OCI-LY7 (cell line): ENCODE measurements around the gene ANKRD13B. TPM values are rescaled to one million over a fixed set of nuclear protein-coding genes. Genes with fewer than 3 reads are reported as not detected.

Experiments
- BruUV-seq: library from RNA; stranded (reverse); fragments of 400-500 nt; replicated peaks from 2 replicates; lab custom pipeline; 2021; lab: Mats Ljungman, UMichigan
- CTCF ChIA-PET: fragments of 300-600 bp; sonication (Branson Sonifier 250); formaldehyde crosslinking; loops from one replicate; lab custom pipeline; 2022; ENCODE audit warnings: antibody characterized with exemption; ENCODE audit not compliant: unreplicated experiment; lab: Charles Lee
- POLR2A ChIA-PET: fragments of 300-600 bp; sonication (Branson Sonifier 250); formaldehyde crosslinking; loops from one replicate; lab custom pipeline; 2022; ENCODE audit warnings: antibody characterized with exemption; lab: Charles Lee
- DNase-seq: peaks from one replicate; pipeline ENCODE4 v3.0.0-alpha.2; 2015; ENCODE audit warnings: low spot score
- H2AFZ ChIP-seq: fragments of 200-600 bp; sonication (generic), shearing (Covaris generic); 2 replicates; pipeline ENCODE4 v1.6.1; 2014; ENCODE audit warnings: mild to moderate bottlenecking, antibody characterized with exemption, low read length, moderate library complexity
- H3K27ac ChIP-seq: fragments of 200-600 bp; sonication (generic); 2 replicates; pipeline ENCODE4 v1.5.1; 2014; ENCODE audit warnings: mixed run types, low read depth, mild to moderate bottlenecking, moderate library complexity, low read length, inconsistent platforms; ENCODE audit not compliant: poor library complexity, severe bottlenecking
- H3K36me3 ChIP-seq: fragments of 200-600 bp; sonication (generic); 2 replicates; pipeline ENCODE4 v1.6.1; 2014; ENCODE audit warnings: mild to moderate bottlenecking, antibody characterized with exemption, low read length, moderate library complexity, mixed read lengths; ENCODE audit not compliant: insufficient read depth
- H3K4me1 ChIP-seq: fragments of 200-600 bp; sonication (generic); 2 replicates; pipeline ENCODE4 v1.5.1; 2014; ENCODE audit warnings: mild to moderate bottlenecking, low read length; ENCODE audit not compliant: insufficient read depth, poor library complexity, severe bottlenecking
- H3K4me2 ChIP-seq: fragments of 200-600 bp; sonication (generic); 2 replicates; pipeline ENCODE4 v1.6.1; 2014; ENCODE audit warnings: mild to moderate bottlenecking, low read length
- H3K4me3 ChIP-seq: fragments of 200-600 bp; sonication (generic); 2 replicates; pipeline ENCODE4 v1.5.1; 2014; ENCODE audit warnings: mild to moderate bottlenecking, low read depth, low read length; ENCODE audit not compliant: poor library complexity, severe bottlenecking
- H3K79me2 ChIP-seq: fragments of 200-600 bp; sonication (generic); 2 replicates; pipeline ENCODE4 v1.6.1; 2016; ENCODE audit warnings: low read depth, mild to moderate bottlenecking, low read length, moderate library complexity, mixed read lengths; ENCODE audit not compliant: insufficient read depth
- H3K9me2 ChIP-seq: fragments of 200-600 bp; sonication (generic); 2 replicates; pipeline ENCODE4 v1.6.1; 2016; ENCODE audit warnings: mild to moderate bottlenecking, low read length, mixed read lengths; ENCODE audit not compliant: insufficient read depth
- H3K9me3 ChIP-seq: fragments of 200-600 bp; sonication (generic); 2 replicates; pipeline ENCODE4 v1.6.1; 2014; ENCODE audit warnings: mild to moderate bottlenecking, mixed run types, low read length, mixed read lengths
- H4K20me1 ChIP-seq: fragments of 200-600 bp; sonication (generic); 2 replicates; pipeline ENCODE4 v1.6.1; 2014; ENCODE audit warnings: mild to moderate bottlenecking, antibody characterized with exemption, low read length, moderate library complexity, mixed read lengths; ENCODE audit not compliant: insufficient read depth
- CTCF ChIP-seq: fragments of 200-600 bp; sonication (generic); conservative IDR thresholded peaks from 2 replicates; pipeline ENCODE4 v1.5.1; 2014; ENCODE audit warnings: mild to moderate bottlenecking, antibody characterized with exemption, low read length, moderate library complexity, mixed read lengths
- EZH2phosphoT487 ChIP-seq: fragments of 200-600 bp; sonication (generic); IDR thresholded peaks from 2 replicates; pipeline ENCODE4 v1.6.1; 2018; ENCODE audit warnings: low read depth, borderline replicate concordance, mild to moderate bottlenecking, mixed run types, antibody characterized with exemption, low read length, moderate library complexity, mixed read lengths
- intact Hi-C: fragments of 100-400 bp; cut with micrococcal nuclease; formaldehyde crosslinking; loops from one replicate; pipeline ENCODE4 v1.10.0; 2022; ENCODE audit not compliant: unreplicated experiment
- total RNA-seq, 2 experiments: library from RNA; depleted of rRNA in 1 of 2; stranded (reverse); fragments of >200 nt in 1 of 2; shearing (Covaris generic) in 1 of 2; gene quantifications; 2 replicates each; pipeline ENCODE4 v1.2.3, GENCODE V29; 2014 to 2022

ANKRD13B gene
- total RNA-seq, 2 experiments from 2014 or later, result 22.8 to 30.5 TPM

- BruUV-seq, result no TSS peak
- Histone ChIP-seq H3K27ac (peak overlapping the region; percentile 68), H2AFZ (peak overlapping the region; percentile 71; the same call in 1 of the 2 replicates), H3K4me2 (peak overlapping the region; percentile 98), H3K79me2 (no peaks in the 10 kb centered on the region), H3K9me3 (no peaks in the 10 kb centered on the region), H3K9me2 (no peaks in the 10 kb centered on the region), H4K20me1 (no peaks in the 10 kb centered on the region), H3K36me3 (no peaks in the 10 kb centered on the region), H3K4me3 (peak overlapping the region; percentile 72), H3K4me1 (peaks cover 32% of the 10 kb centered on the region)
- DNase-seq, result no peak
- ChIA-PET POLR2A (no interaction called here), CTCF (no interaction called here)
- no peak for TF ChIP-seq CTCF
- intact Hi-C loops, result loop anchor here (10.0 kb wide), 2 partner anchors 192 to 422 kb away; no protein-coding TSS in a partner anchor
These were observed 25.7 kb upstream of the ANKRD13B start for GRCh38 chr17:29567304-29567553.

- Histone ChIP-seq H3K79me2 (no peaks in the 10 kb centered on the region), H3K36me3 (no peaks in the 10 kb centered on the region), H3K9me3 (no peaks in the 10 kb centered on the region), H3K4me3 (peak overlapping the region; percentile 72), H4K20me1 (no peaks in the 10 kb centered on the region), H3K27ac (peak overlapping the region; percentile 68), H3K4me2 (peak overlapping the region; percentile 98), H2AFZ (peak overlapping the region; percentile 71), H3K9me2 (no peaks in the 10 kb centered on the region), H3K4me1 (peaks cover 29% of the 10 kb centered on the region)
- POLR2A ChIA-PET, result interaction anchor here (0.6 to 1.2 kb wide), 4 partner anchors 31 to 311 kb away, joined by 3 to 4 read pairs (median 3); no protein-coding TSS in a partner anchor
- intact Hi-C loops, result loop anchor here (1.0 to 10.0 kb wide), 3 partner anchors 23 to 423 kb away; no protein-coding TSS in a partner anchor
- TSS peak; percentile 69 for BruUV-seq
- peak; percentile 84 for DNase-seq
- CTCF ChIA-PET, result interaction anchor here (0.5 kb wide), 1 partner anchor 198 kb away, joined by 4 read pairs; no protein-coding TSS in a partner anchor
- TF ChIP-seq EZH2phosphoT487 (no peak), CTCF (peak; percentile 63)
These were observed 25.2 kb upstream of the ANKRD13B start for GRCh38 chr17:29567554-29568330.
